ENCODE results near the gene NGB. TPM values are rescaled to one million over a fixed set of nuclear protein-coding genes. Genes with fewer than 3 reads are reported as not detected.
A peak's percentile ranks its signal among the peaks of the same experiment; 100 is the strongest.

Gene NGB
- total and polyA plus RNA-seq, 9 of the 15 experiments (the other 6 are each of a cell fraction or from before 2014, with no cell fraction given), result not detected

DNA sequence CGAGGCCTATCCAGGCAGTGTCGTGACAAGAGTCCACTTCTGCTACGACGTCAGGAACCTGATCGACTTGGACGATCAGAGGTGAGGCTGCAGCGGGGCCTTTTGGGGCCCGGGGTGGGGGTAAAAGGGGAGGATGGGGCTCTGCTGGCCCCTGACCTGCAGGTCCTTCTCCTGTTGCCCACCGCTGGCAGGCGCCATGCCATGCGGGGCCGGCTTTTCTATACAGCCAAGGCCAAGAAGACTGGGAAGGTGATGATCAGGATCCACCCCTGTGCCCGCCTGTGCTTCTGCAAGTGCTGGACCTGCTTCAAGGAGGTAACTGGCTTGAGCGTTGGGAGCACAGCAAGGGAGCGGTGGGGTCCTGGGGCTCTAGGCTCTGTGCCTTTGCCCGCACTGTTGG is 31.6 kb downstream of the NGB start:
- Histone ChIP-seq H3K36me3 (ENCODE audit: control insufficient read depth, insufficient read depth, low read length) (no peaks in the 10 kb centered on the region), H3K4me3 (no peak overlapping the region), H3K9me1 (ENCODE audit: control insufficient read depth, insufficient read depth, low read length) (no peaks in the 10 kb centered on the region), H3K27me3 (ENCODE audit: control insufficient read depth in 2 of 2, insufficient read depth in 2 of 2, low read length in 2 of 2) (peaks cover 0 to 12% of the 10 kb centered on the region in 2 experiments; a peak in 3 of 5 replicates), H3K79me2 (ENCODE audit: control insufficient read depth, insufficient read depth, low read length) (no peaks in the 10 kb centered on the region), H3K4me1 (replicated peaks in 1 of 2; ENCODE audit: control insufficient read depth in 2 of 2, insufficient read depth in 2 of 2, low read length in 2 of 2) (no peaks in the 10 kb centered on the region; a peak in 1 of 5 replicates), H3K27ac (ENCODE audit: extremely low read depth, low read depth, low read length) (no peak overlapping the region), H3K4me2 (ENCODE audit: insufficient read depth, low read length) (no peak overlapping the region), H3K9ac (ENCODE audit: insufficient read depth in 1 of 2, low read depth in 2 of 2, low read length in 2 of 2) (no peak overlapping the region), H2AFZ (ENCODE audit: low read depth, low read length) (no peak overlapping the region), H3K9me3 (replicated peaks; ENCODE audit: control insufficient read depth, insufficient read depth, low read depth, low read length) (no peaks in the 10 kb centered on the region), H4K20me1 (replicated peaks; ENCODE audit: control insufficient read depth, insufficient read depth, low read length) (no peaks in the 10 kb centered on the region)
- ChIA-PET POLR2A (no interaction called here), CTCF (ENCODE audit: low intra/inter-chr PET ratio) (no interaction called here)
- 0% methylated on average over 3 of the region's 16 CpGs for WGBS (ENCODE audit: insufficient coverage, low coverage, missing lambda C conversion rate)
- in situ Hi-C loops (cut with MboI) (no loop called here), intact Hi-C loops (cut with micrococcal nuclease) (no loop called here)
- ATAC-seq (no peak), FAIRE-seq (no peak), DNase-seq (ENCODE audit: extremely low read depth in 1 of 4, low spot score in 3 of 4) (no peak)
- no TSS peak for BruUV-seq (replicated peaks)
- TF ChIP-seq ZNF316 (IDR thresholded peaks at IDR 0.05), result no peak
- TF ChIP-seq SIRT6 (IDR thresholded peaks at IDR 0.05; ENCODE audit: low read depth, low read length), result no peak
- no peak for TF ChIP-seq FOXJ3 (CRISPR knock-in tag; IDR thresholded peaks at IDR 0.05)

- Histone ChIP-seq H3K27ac (ENCODE audit: extremely low read depth, low read depth, low read length) (no peak overlapping the region), H3K27me3 (ENCODE audit: control insufficient read depth in 2 of 2, insufficient read depth in 2 of 2, low read length in 2 of 2) (peaks cover 0 to 12% of the 10 kb centered on the region in 2 experiments; a peak in 3 of 5 replicates), H3K79me2 (ENCODE audit: control insufficient read depth, insufficient read depth, low read length) (no peaks in the 10 kb centered on the region), H3K9ac (ENCODE audit: insufficient read depth in 1 of 2, low read depth in 2 of 2, low read length in 2 of 2) (no peak overlapping the region), H3K4me3 (no peak overlapping the region), H2AFZ (ENCODE audit: low read depth, low read length) (no peak overlapping the region), H3K36me3 (ENCODE audit: control insufficient read depth, insufficient read depth, low read length) (no peaks in the 10 kb centered on the region), H3K4me1 (replicated peaks in 1 of 2; ENCODE audit: control insufficient read depth in 2 of 2, insufficient read depth in 2 of 2, low read length in 2 of 2) (no peaks in the 10 kb centered on the region; a peak in 1 of 5 replicates), H3K4me2 (ENCODE audit: insufficient read depth, low read length) (no peak overlapping the region), H3K9me3 (replicated peaks; ENCODE audit: control insufficient read depth, insufficient read depth, low read depth, low read length) (no peaks in the 10 kb centered on the region), H3K9me1 (ENCODE audit: control insufficient read depth, insufficient read depth, low read length) (no peaks in the 10 kb centered on the region), H4K20me1 (replicated peaks; ENCODE audit: control insufficient read depth, insufficient read depth, low read length) (no peaks in the 10 kb centered on the region)
- POLR2A ChIA-PET, result interaction anchor here (0.5 to 0.7 kb wide), 2 partner anchors 9 to 286 kb away, joined by 3 read pairs; no protein-coding TSS in a partner anchor
- in situ Hi-C loops (cut with MboI) (no loop called here), intact Hi-C loops (cut with micrococcal nuclease) (no loop called here)
- CTCF ChIA-PET (ENCODE audit: low intra/inter-chr PET ratio), result no interaction called here
- peak; percentile 55; the same call in 1 of the 3 replicates for ATAC-seq
- TF ChIP-seq, protein P1, sequence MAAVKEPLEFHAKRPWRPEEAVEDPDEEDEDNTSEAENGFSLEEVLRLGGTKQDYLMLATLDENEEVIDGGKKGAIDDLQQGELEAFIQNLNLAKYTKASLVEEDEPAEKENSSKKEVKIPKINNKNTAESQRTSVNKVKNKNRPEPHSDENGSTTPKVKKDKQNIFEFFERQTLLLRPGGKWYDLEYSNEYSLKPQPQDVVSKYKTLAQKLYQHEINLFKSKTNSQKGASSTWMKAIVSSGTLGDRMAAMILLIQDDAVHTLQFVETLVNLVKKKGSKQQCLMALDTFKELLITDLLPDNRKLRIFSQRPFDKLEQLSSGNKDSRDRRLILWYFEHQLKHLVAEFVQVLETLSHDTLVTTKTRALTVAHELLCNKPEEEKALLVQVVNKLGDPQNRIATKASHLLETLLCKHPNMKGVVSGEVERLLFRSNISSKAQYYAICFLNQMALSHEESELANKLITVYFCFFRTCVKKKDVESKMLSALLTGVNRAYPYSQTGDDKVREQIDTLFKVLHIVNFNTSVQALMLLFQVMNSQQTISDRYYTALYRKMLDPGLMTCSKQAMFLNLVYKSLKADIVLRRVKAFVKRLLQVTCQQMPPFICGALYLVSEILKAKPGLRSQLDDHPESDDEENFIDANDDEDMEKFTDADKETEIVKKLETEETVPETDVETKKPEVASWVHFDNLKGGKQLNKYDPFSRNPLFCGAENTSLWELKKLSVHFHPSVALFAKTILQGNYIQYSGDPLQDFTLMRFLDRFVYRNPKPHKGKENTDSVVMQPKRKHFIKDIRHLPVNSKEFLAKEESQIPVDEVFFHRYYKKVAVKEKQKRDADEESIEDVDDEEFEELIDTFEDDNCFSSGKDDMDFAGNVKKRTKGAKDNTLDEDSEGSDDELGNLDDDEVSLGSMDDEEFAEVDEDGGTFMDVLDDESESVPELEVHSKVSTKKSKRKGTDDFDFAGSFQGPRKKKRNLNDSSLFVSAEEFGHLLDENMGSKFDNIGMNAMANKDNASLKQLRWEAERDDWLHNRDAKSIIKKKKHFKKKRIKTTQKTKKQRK (IDR thresholded peaks at IDR 0.05; ENCODE audit: borderline replicate concordance, low read depth, low read length), result no peak
- WGBS (ENCODE audit: insufficient coverage, low coverage, missing lambda C conversion rate), result 3% methylated on average over 4 of the region's 4 CpGs
- peak in 1 of 4 experiments; percentile 12 for DNase-seq (ENCODE audit: extremely low read depth in 1 of 4, low spot score in 3 of 4)
- no peak for FAIRE-seq
- BruUV-seq (replicated peaks), result no TSS peak
These were observed 32.0 kb downstream of the NGB start for GRCh38 chr14:77238996-77239395.
